IMR-90 (cell line): ENCODE results near the gene NRXN2. TPM values are rescaled to one million over a fixed set of nuclear protein-coding genes. Genes with fewer than 3 reads are reported as not detected.

ENCODE experiments used
- ATAC-seq: fragments of 200-7000 bp; cut with Tn5 transposase; 2 replicates; pipeline ENCODE4 v1.9.1; 2020; ENCODE audit warnings: low read depth, mild to moderate bottlenecking, moderate library complexity
- BruUV-seq: library from RNA; stranded (reverse); fragments of 400-500 nt; replicated peaks from 2 replicates; lab custom pipeline; 2021; lab: Mats Ljungman, UMichigan
- CTCF ChIA-PET: fragments of 300-600 bp; formaldehyde crosslinking; extraction: SDS; loops from one replicate; lab custom pipeline; 2021; ENCODE audit warnings: antibody characterized with exemption; lab: Yijun Ruan, JAX
- POLR2A ChIA-PET: fragments of 300-600 bp; sonication (Branson Sonifier 250); formaldehyde crosslinking; loops from one replicate; lab custom pipeline; 2022; ENCODE audit warnings: antibody characterized with exemption; ENCODE audit not compliant: unreplicated experiment; lab: Charles Lee
- DNase-seq: peaks from one replicate; pipeline ENCODE4 v3.0.0; 2013
- H2AFZ ChIP-seq: replicated peaks from 2 replicates; pipeline ENCODE3; 2013; ENCODE audit warnings: low read length, mild to moderate bottlenecking; ENCODE audit not compliant: poor library complexity
- H2AK5ac ChIP-seq: 2 replicates; pipeline ENCODE4 v1.6.1; 2013; ENCODE audit warnings: low read depth, low read length, inconsistent platforms
- H2AK9ac ChIP-seq: replicated peaks from 2 replicates; pipeline ENCODE3; 2013; ENCODE audit warnings: mild to moderate bottlenecking, low read depth, low read length, moderate library complexity; ENCODE audit not compliant: poor library complexity
- H2BK120ac ChIP-seq: 2 replicates; pipeline ENCODE4 v1.6.1; 2013; ENCODE audit warnings: low read depth, low read length, inconsistent platforms
- H2BK15ac ChIP-seq: 3 replicates; pipeline ENCODE4 v1.6.1; 2013; ENCODE audit warnings: low read depth, low read length, inconsistent platforms
- H2BK20ac ChIP-seq: 2 replicates; pipeline ENCODE4 v1.6.1; 2013; ENCODE audit warnings: low read depth, mild to moderate bottlenecking, inconsistent platforms, low read length, moderate library complexity
- H2BK5ac ChIP-seq: 2 replicates; pipeline ENCODE4 v1.6.1; 2013; ENCODE audit warnings: mild to moderate bottlenecking, low read depth, low read length, inconsistent platforms; ENCODE audit not compliant: poor library complexity, severe bottlenecking
- H3K14ac ChIP-seq: replicated peaks from 2 replicates; pipeline ENCODE4 v1.6.1; 2013; ENCODE audit warnings: low read depth, low read length, inconsistent platforms
- H3K18ac ChIP-seq: 2 replicates; pipeline ENCODE4 v1.6.1; 2013; ENCODE audit warnings: low read depth, low read length, control low read depth
- H3K23ac ChIP-seq: 2 replicates; pipeline ENCODE4 v1.6.1; 2013; ENCODE audit warnings: low read depth, low read length, inconsistent platforms
- H3K27ac ChIP-seq: 2 replicates; pipeline ENCODE4 v1.5.1; 2013; ENCODE audit warnings: mild to moderate bottlenecking, control low read depth, low read length; ENCODE audit not compliant: insufficient read depth
- H3K27me3 ChIP-seq: 2 replicates; pipeline ENCODE4 v1.6.1; 2013; ENCODE audit warnings: low read length; ENCODE audit not compliant: control insufficient read depth, insufficient read depth
- H3K36me3 ChIP-seq: 2 replicates; pipeline ENCODE4 v1.6.1; 2013; ENCODE audit warnings: low read length, mixed read lengths; ENCODE audit not compliant: control insufficient read depth, insufficient read depth
- H3K4ac ChIP-seq: 2 replicates; pipeline ENCODE4 v1.6.1; 2013; ENCODE audit warnings: low read depth, low read length, inconsistent platforms
- H3K4me1 ChIP-seq: 2 replicates; pipeline ENCODE4 v1.6.1; 2013; ENCODE audit warnings: low read length, mixed read lengths; ENCODE audit not compliant: control insufficient read depth, insufficient read depth
- H3K4me2 ChIP-seq: 2 replicates; pipeline ENCODE4 v1.6.1; 2013; ENCODE audit warnings: low read depth, mild to moderate bottlenecking, control low read depth, low read length, moderate library complexity
- H3K4me3 ChIP-seq: 2 replicates; pipeline ENCODE4 v1.5.1; 2013; ENCODE audit warnings: low read depth, mild to moderate bottlenecking, control low read depth, low read length, moderate library complexity; ENCODE audit not compliant: insufficient read depth
- H3K56ac ChIP-seq: 2 replicates; pipeline ENCODE4 v1.6.1; 2013; ENCODE audit warnings: low read length, inconsistent platforms; ENCODE audit not compliant: insufficient read depth; ENCODE audit errors: extremely low read depth
- H3K79me1 ChIP-seq, 2 experiments: 2 replicates each; pipeline ENCODE4 v1.6.1; 2013; ENCODE audit warnings: low read length in 2 of 2, inconsistent platforms in 1 of 2, low read depth in 1 of 2
- H3K9ac ChIP-seq: 2 replicates; pipeline ENCODE4 v1.6.1; 2013; ENCODE audit warnings: low read depth, low read length, control low read depth
- H3K9me1 ChIP-seq: 2 replicates; pipeline ENCODE4 v1.6.1; 2013; ENCODE audit warnings: low read length, inconsistent platforms; ENCODE audit not compliant: insufficient read depth
- H3K9me3 ChIP-seq: 2 replicates; pipeline ENCODE4 v1.6.1; 2013; ENCODE audit warnings: low read length; ENCODE audit not compliant: control insufficient read depth, insufficient read depth
- H4K20me1 ChIP-seq: 2 replicates; pipeline ENCODE4 v1.6.1; 2013; ENCODE audit warnings: low read length, inconsistent platforms; ENCODE audit not compliant: insufficient read depth
- H4K5ac ChIP-seq: 2 replicates; pipeline ENCODE4 v1.6.1; 2013; ENCODE audit warnings: mild to moderate bottlenecking, low read depth, low read length, control low read depth
- H4K8ac ChIP-seq, 2 experiments: 2 replicates each; pipeline ENCODE4 v1.6.1; 2013; ENCODE audit warnings: low read depth in 2 of 2, low read length in 2 of 2, control low read depth in 1 of 2, inconsistent platforms in 1 of 2
- H4K91ac ChIP-seq: 2 replicates; pipeline ENCODE4 v1.6.1; 2013; ENCODE audit warnings: low read depth, low read length, inconsistent platforms; ENCODE audit not compliant: insufficient read depth
- BHLHE40 ChIP-seq: fragments of 150-350 bp; IDR thresholded peaks from 2 replicates; pipeline ENCODE4 v1.6.1; 2016; ENCODE audit warnings: mild to moderate bottlenecking, low read depth, low read length
- CTCF ChIP-seq: conservative IDR thresholded peaks from 2 replicates; pipeline ENCODE4 v1.5.1; 2012; ENCODE audit warnings: mild to moderate bottlenecking, low read depth, low read length, improper control_type of control experiment
- ELK1 ChIP-seq: fragments of 150-350 bp; IDR thresholded peaks from 2 replicates; pipeline ENCODE4 v1.6.1; 2016; ENCODE audit warnings: low read depth, mild to moderate bottlenecking, low read length, moderate library complexity, borderline replicate concordance
- FOS ChIP-seq: fragments of 150-350 bp; IDR thresholded peaks from 2 replicates; pipeline ENCODE4 v1.6.1; 2016; ENCODE audit warnings: low read depth, low read length
- NFE2L2 ChIP-seq: fragments of 150-350 bp; IDR thresholded peaks from 2 replicates; pipeline ENCODE4 v1.6.1; 2016; ENCODE audit warnings: low read depth, mild to moderate bottlenecking, low read length
- POLR2A ChIP-seq: IDR thresholded peaks from 2 replicates; pipeline ENCODE4 v1.6.1; 2012; ENCODE audit warnings: mild to moderate bottlenecking, low read depth, low read length
- RAD21 ChIP-seq: IDR thresholded peaks from 2 replicates; pipeline ENCODE4 v1.6.1; 2012; ENCODE audit warnings: low read length, improper control_type of control experiment
- SMC3 ChIP-seq: fragments of 150-350 bp; IDR thresholded peaks from 2 replicates; pipeline ENCODE4 v1.6.1; 2016; ENCODE audit warnings: low read depth, mild to moderate bottlenecking, antibody characterized with exemption, low read length, moderate library complexity
- WGBS, 2 experiments: methylation state at CpG; one replicate each; pipeline versions ENCODE4 v1.1.5 to v1.1.7; 2013; ENCODE audit warnings: missing lambda C conversion rate in 2 of 2; ENCODE audit not compliant: insufficient read length in 1 of 2; ENCODE audit errors: extremely low coverage in 2 of 2; 5-methylcytosine and 5-hydroxymethylcytosine counted together
- dilution Hi-C: fragments of 300-500 bp; cut with HindIII; formaldehyde crosslinking; loops from one replicate; pipeline ENCODE4 v1.14.3; 2018; ENCODE audit warnings: low sequenced_read_pairs; ENCODE audit not compliant: unreplicated experiment
- in situ Hi-C: fragments of 300-500 bp; cut with MboI; formaldehyde crosslinking; loops from 3 replicates; pipeline ENCODE4 v1.14.3; 2019; ENCODE audit warnings: low sequenced_read_pairs, inconsistent platforms, mixed read lengths
- intact Hi-C: fragments of 100-400 bp; cut with micrococcal nuclease; formaldehyde crosslinking; loops from 2 replicates; pipeline ENCODE4 v1.10.0; 2022
- polyA plus RNA-seq, 3 experiments: library from polyadenylated mRNA; depleted of rRNA; stranded (reverse); fragments of >200 nt; gene quantifications; 2 replicates each; pipeline ENCODE4 v1.2.3, GENCODE V29; 2012; ENCODE audit warnings: low replicate concordance in 1 of 3
- total RNA-seq: library from RNA; depleted of rRNA; stranded (reverse); fragments of >200 nt; gene quantifications from 2 replicates; pipeline ENCODE4 v1.2.3, GENCODE V29; 2012

The NRXN2 gene
- total and polyA plus RNA-seq, 2 of the 4 experiments (the other 2 are of a cell fraction): 0.18 to 0.22 TPM

- in situ Hi-C loops (no loop called here), intact Hi-C loops (no loop called here), dilution Hi-C loops (no loop called here)
- WGBS, 2 experiments: 69% methylated on average over 3 of the region's 12 CpGs; no CpG with 5 or more reads in 1 of the 2 experiments
- H2BK20ac ChIP-seq: no peak overlapping the region
- TF ChIP-seq CTCF (no peak), NFE2L2 (no peak), RAD21 (no peak), POLR2A (no peak), ELK1 (no peak), BHLHE40 (no peak), FOS (no peak), SMC3 (no peak)
- H4K8ac ChIP-seq: no peak overlapping the region
- H3K9me1 ChIP-seq: no peaks in the 10 kb centered on the region
- H3K27me3 ChIP-seq: peaks cover 13% of the 10 kb centered on the region
- no peak overlapping the region for H3K9ac ChIP-seq
- ATAC-seq (no peak), DNase-seq (no peak)
- no peak overlapping the region for H3K4me3 ChIP-seq
- no peak overlapping the region for H4K91ac ChIP-seq
- no TSS peak for BruUV-seq
- no peaks in the 10 kb centered on the region for H3K79me1 ChIP-seq
- no peak overlapping the region for H2BK5ac ChIP-seq
- H3K56ac ChIP-seq: no peak overlapping the region
- H3K27ac ChIP-seq: no peak overlapping the region
- H2AK9ac ChIP-seq: no peak overlapping the region
- H3K36me3 ChIP-seq: no peaks in the 10 kb centered on the region
- no peak overlapping the region for H2AK5ac ChIP-seq
- ChIA-PET CTCF (no interaction called here), POLR2A (no interaction called here)
- no peak overlapping the region for H3K23ac ChIP-seq
- H3K9me3 ChIP-seq: no peaks in the 10 kb centered on the region
- H4K5ac ChIP-seq: no peak overlapping the region
- 0 out of 2 replicates have a peak, but pooled peaks cover 4% of the 10 kb centered on the region for H4K20me1 ChIP-seq
- no peak overlapping the region for H3K4me2 ChIP-seq
- no peak overlapping the region for H2AFZ ChIP-seq
- no peak overlapping the region for H2BK15ac ChIP-seq
- H3K4me1 ChIP-seq: no peaks in the 10 kb centered on the region
- H3K14ac ChIP-seq: no peak overlapping the region
- H2BK120ac ChIP-seq: no peak overlapping the region
- no peak overlapping the region for H3K4ac ChIP-seq
- no peak overlapping the region for H3K18ac ChIP-seq
Measured at GRCh38 chr11:64563966-64564365, 159.0 kb downstream of the NRXN2 start.
